GM10266 (cell line): Measurements from ENCODE around the gene RGS11.
"Not testable (repeated sequence)": the region's sequence is repeated elsewhere in the genome, so short reads cannot be mapped to it uniquely, and the experiment has no call there.

Source experiments
- DNase-seq: peaks from one replicate; pipeline ENCODE4 v3.0.0; 2012; ENCODE audit errors: extremely low spot score
- CTCF ChIP-seq: IDR thresholded peaks from 2 replicates; pipeline ENCODE4 v1.5.1; 2012; ENCODE audit warnings: mild to moderate bottlenecking, low read depth; ENCODE audit not compliant: control insufficient read depth, insufficient read depth; ENCODE audit errors: missing control alignments

The RGS11 gene

GRCh38 chr16:270381-271255 lies 5.1 kb downstream of the RGS11 start:
- no peak for TF ChIP-seq CTCF
- no peak for DNase-seq

GRCh38 chr16:269061-269796 lies 6.5 kb downstream of the RGS11 start:
- no peak for TF ChIP-seq CTCF
- no peak for DNase-seq

- DNase-seq = no peak
- TF ChIP-seq CTCF = no peak
Measured at GRCh38 chr16:268141-269053, 7.3 kb downstream of the RGS11 start.

GRCh38 chr16:267562-267961 lies 8.2 kb downstream of the RGS11 start:
- DNase-seq = not testable (repeated sequence)

- no peak for DNase-seq
- TF ChIP-seq CTCF = no peak
Measured at GRCh38 chr16:266258-267164, 9.2 kb downstream of the RGS11 start.

GRCh38 chr16:265711-266110 lies 10.0 kb downstream of the RGS11 start:
- no peak for TF ChIP-seq CTCF
- no peak for DNase-seq
